ENCODE measurements around the gene CCDC141. TPM values are rescaled to one million over a fixed set of nuclear protein-coding genes. Genes with fewer than 3 reads are reported as not detected.

The CCDC141 gene
- total RNA-seq, 4 donors from 2014 or later, result 4.3 to 8.1 (median 6.1) TPM

DNA sequence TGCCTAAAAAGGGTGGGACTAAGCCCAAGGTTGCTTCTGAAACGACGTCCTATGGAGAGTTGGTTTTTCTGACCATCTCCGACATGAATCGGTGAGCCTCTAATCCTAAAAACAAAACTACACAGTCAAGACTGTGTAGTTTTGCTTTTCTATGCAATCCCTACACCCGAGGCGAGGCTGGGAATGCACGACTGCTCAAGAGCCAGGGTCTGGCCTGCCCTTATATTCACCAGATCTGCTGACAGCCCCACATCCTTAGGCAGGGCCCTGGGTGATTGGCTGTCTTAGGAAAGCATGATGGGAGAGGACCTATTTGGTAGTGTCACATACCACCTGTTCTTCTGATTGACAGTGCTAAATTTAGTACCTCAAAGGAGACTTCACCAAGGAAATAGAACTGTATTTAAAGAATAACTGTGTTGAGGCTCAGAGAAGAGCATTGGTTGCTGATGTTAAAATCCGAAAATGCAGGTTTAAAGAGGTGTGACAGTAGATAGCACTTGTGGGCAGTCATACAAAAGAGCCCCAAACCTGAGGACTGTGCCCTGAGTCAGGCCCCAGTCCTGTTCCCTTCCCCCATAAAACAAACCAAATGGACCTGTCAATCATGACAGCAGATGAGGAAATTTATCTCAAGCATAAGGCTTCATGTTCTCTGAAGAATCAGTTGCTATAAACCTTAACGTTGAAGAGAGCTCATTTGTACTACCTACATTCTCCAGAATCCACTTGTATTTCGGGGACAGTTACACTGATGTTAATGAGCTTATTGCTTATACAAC is 242.5 kb downstream of the CCDC141 start, which contains the start of gene TTN:
TSS of gene TTN (minus strand) at position 197 of the 782 bp plus-strand sequence. CDS start 2,781 bp downstream, outside the sequence.
- Histone ChIP-seq H3K4me1 (no peaks in the 10 kb centered on the region), H3K9me3 (no peaks in the 10 kb centered on the region), H3K4me3 (replicated peaks in 1 of 3) (no peak within 1 kb of the TSS), H3K36me3 (no peaks in the 10 kb centered on the region), H3K27me3 (no peaks in the 10 kb centered on the region), H3K27ac (no peak within 1 kb of the TSS)
- no peak for DNase-seq
- intact Hi-C loops (cut with DNase I), result no loop called here
- TF ChIP-seq POLR2A (IDR thresholded peaks at IDR 0.05), result no peak
- TF ChIP-seq, protein P1, sequence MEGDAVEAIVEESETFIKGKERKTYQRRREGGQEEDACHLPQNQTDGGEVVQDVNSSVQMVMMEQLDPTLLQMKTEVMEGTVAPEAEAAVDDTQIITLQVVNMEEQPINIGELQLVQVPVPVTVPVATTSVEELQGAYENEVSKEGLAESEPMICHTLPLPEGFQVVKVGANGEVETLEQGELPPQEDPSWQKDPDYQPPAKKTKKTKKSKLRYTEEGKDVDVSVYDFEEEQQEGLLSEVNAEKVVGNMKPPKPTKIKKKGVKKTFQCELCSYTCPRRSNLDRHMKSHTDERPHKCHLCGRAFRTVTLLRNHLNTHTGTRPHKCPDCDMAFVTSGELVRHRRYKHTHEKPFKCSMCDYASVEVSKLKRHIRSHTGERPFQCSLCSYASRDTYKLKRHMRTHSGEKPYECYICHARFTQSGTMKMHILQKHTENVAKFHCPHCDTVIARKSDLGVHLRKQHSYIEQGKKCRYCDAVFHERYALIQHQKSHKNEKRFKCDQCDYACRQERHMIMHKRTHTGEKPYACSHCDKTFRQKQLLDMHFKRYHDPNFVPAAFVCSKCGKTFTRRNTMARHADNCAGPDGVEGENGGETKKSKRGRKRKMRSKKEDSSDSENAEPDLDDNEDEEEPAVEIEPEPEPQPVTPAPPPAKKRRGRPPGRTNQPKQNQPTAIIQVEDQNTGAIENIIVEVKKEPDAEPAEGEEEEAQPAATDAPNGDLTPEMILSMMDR (IDR thresholded peaks at IDR 0.05), result no peak
- WGBS, 2 donors, result 57 to 69% methylated on average over 10 of the region's 10 CpGs

DNA sequence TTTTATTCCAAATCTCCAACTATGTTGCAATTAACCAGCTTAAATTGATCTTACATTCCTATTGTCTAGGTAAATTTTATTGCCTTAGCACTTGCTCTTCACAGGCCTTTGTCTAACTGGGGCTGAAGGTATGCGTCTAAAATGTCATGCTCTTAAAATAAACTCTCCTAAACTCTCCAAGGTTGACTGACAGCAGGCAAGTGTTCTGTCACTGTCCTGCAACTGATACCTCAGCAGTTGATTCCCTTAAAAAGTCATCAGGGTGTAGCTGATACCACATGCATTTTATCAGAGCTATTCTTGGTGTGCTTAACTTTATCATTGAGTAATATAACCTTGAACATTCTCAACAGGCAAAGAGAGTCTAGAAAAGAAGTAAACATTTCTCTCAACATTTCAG is 243.4 kb downstream of the CCDC141 start:
- 91 to 97% methylated on average over 1 of the region's 1 CpG for WGBS, 2 donors

GRCh38 chr2:178805457-178805856 is 244.5 kb downstream of the CCDC141 start:
- intact Hi-C loops (cut with DNase I), result no loop called here
- WGBS, 2 donors, result 78 to 90% methylated on average over 2 of the region's 2 CpGs
- TF ChIP-seq, protein P1 (IDR thresholded peaks at IDR 0.05), result no peak
- TF ChIP-seq POLR2A (IDR thresholded peaks at IDR 0.05), result no peak
- Histone ChIP-seq H3K36me3 (no peaks in the 10 kb centered on the region), H3K4me3 (replicated peaks in 1 of 3) (no peak overlapping the region), H3K4me1 (no peaks in the 10 kb centered on the region), H3K9me3 (no peaks in the 10 kb centered on the region), H3K27me3 (no peaks in the 10 kb centered on the region), H3K27ac (no peak overlapping the region)
- no peak for DNase-seq

More for the DNA sequence above, 243.4 kb downstream of the CCDC141 start:
- no peaks in the 10 kb centered on the region for H3K9me3 ChIP-seq
- no peaks in the 10 kb centered on the region for H3K4me1 ChIP-seq
- intact Hi-C loops (cut with DNase I), result no loop called here
- TF ChIP-seq POLR2A (IDR thresholded peaks at IDR 0.05), result no peak
- TF ChIP-seq, protein P1 (IDR thresholded peaks at IDR 0.05), result no peak
- no peaks in the 10 kb centered on the region for H3K36me3 ChIP-seq
- DNase-seq, result no peak
- no peak overlapping the region for H3K27ac ChIP-seq
- H3K27me3 ChIP-seq, result no peaks in the 10 kb centered on the region
- no peak overlapping the region for H3K4me3 ChIP-seq (replicated peaks in 1 of 3)

DNA sequence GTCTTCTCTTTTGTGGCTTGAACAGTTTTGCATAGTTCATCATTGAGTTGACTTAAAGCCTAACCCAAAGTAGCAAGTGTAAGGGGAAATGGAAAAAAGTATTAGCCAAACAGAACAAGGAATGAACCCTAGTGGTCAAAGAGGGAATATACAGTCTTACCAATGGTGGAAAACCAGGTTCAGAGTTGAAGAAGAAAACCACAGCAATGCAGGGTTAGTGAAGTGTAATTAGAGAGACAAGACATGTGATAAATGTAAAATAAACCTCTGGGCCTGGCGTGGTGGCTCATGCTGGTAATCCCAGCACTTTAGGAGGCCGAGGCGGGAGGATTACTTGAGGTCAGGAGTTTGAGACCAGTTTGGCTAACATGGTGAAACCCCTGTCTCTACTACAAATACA is 245.1 kb downstream of the CCDC141 start:
- H3K27ac ChIP-seq, result no peak overlapping the region
- TF ChIP-seq, protein P1 (IDR thresholded peaks at IDR 0.05), result peak in 2 of 6 experiments; percentile 17 to 42
- TF ChIP-seq POLR2A (IDR thresholded peaks at IDR 0.05), result no peak
- H3K36me3 ChIP-seq, result no peaks in the 10 kb centered on the region
- no peaks in the 10 kb centered on the region for H3K9me3 ChIP-seq
- WGBS, 2 donors, result 85 to 91% methylated on average over 3 of the region's 3 CpGs
- no peaks in the 10 kb centered on the region for H3K27me3 ChIP-seq
- H3K4me3 ChIP-seq (replicated peaks in 1 of 3), result no peak overlapping the region
- no peaks in the 10 kb centered on the region for H3K4me1 ChIP-seq
- DNase-seq, result no peak
- intact Hi-C loops (cut with DNase I), result no loop called here

DNA sequence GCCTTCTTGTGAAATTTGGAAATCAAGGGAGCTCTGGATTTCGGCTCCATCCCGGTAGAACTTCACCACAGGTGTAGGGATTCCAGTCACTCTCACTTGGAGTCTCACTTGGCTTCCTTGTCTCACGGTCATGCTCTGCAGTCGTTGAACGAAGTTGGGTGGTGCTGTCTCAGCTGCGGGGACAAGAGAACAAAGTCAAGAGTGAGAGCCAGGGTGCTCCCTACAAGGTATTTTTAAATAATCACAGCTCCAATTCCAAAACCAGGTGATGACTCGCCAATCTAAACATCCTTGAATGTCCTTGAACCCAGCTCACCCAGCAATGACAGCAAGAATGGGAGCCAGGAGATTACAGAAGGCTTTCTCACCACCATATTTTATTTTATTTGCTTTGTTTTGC is 249.4 kb downstream of the CCDC141 start:
- DNase-seq, result no peak
- H3K4me3 ChIP-seq (replicated peaks in 1 of 3), result no peak overlapping the region
- H3K4me1 ChIP-seq, result no peaks in the 10 kb centered on the region
- H3K27me3 ChIP-seq, result no peaks in the 10 kb centered on the region
- 89 to 90% methylated on average over 7 of the region's 7 CpGs for WGBS, 2 donors
- intact Hi-C loops (cut with DNase I), result no loop called here
- H3K27ac ChIP-seq, result no peak overlapping the region
- no peak for TF ChIP-seq POLR2A (IDR thresholded peaks at IDR 0.05)
- H3K36me3 ChIP-seq, result no peaks in the 10 kb centered on the region
- no peaks in the 10 kb centered on the region for H3K9me3 ChIP-seq
